ENCODE data around the gene GUCD1.

The GUCD1 gene

GRCh38 chr22:24494167-24494527 is 60.8 kb downstream of the GUCD1 start:
- no peak for DNase-seq (ENCODE audit: low spot score in 2 of 2)
- Histone ChIP-seq H3K4me1 (no peaks in the 10 kb centered on the region), H3K4me3 (no peak overlapping the region), H3K27me3 (ENCODE audit: low read depth) (no peaks in the 10 kb centered on the region; the same call in 1 of the 2 replicates), H3K36me3 (replicated peaks) (no peaks in the 10 kb centered on the region), H3K9me3 (no peaks in the 10 kb centered on the region)
- in situ Hi-C loops (cut with MboI; ENCODE audit: low sequenced_read_pairs): no loop called here

DNA sequence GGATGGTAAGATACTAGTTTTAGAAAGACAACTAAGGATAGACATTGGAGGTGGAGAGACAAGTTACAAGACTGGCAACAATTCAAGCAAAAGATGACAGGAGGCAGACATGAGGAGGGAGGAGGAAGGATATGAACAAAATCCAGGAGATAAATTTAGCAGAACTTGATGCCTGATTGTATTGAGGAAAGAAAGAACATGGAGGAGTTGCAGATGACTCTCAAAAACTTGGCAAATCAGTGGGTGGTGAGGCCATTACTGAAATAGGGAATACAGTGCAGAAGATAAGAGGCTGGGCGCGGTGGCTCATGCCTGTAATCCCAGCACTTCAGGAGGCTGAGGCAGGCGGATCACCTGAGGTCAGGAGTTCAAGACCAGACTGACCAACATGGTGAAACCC is 62.5 kb downstream of the GUCD1 start:
- no peak for DNase-seq (ENCODE audit: low spot score in 2 of 2)
- no peaks in the 10 kb centered on the region for H3K36me3 ChIP-seq (replicated peaks)
- no peak overlapping the region for H3K4me3 ChIP-seq
- in situ Hi-C loops (cut with MboI; ENCODE audit: low sequenced_read_pairs): no loop called here
- no peaks in the 10 kb centered on the region for H3K9me3 ChIP-seq
- H3K4me1 ChIP-seq: no peaks in the 10 kb centered on the region
- no peaks in the 10 kb centered on the region; the same call in 1 of the 2 replicates for H3K27me3 ChIP-seq (ENCODE audit: low read depth)

All from HAP-1 (cell line).